NB4 (cell line): Measurements from ENCODE around the gene ACOT11.

Source experiments
- DNase-seq: peaks from one replicate; pipeline ENCODE4 v3.0.0; 2010; ENCODE audit warnings: low read depth
- H3K4me3 ChIP-seq: one replicate; pipeline ENCODE4 v1.5.1; 2011; ENCODE audit warnings: mild to moderate bottlenecking, low read depth, low read length, moderate library complexity
- CTCF ChIP-seq: IDR thresholded peaks from one replicate; pipeline ENCODE4 v1.5.1; 2012; ENCODE audit warnings: low read depth, low read length
- MAX ChIP-seq: IDR thresholded peaks from 2 replicates; pipeline ENCODE4 v1.6.1; 2011; ENCODE audit warnings: low read depth, low read length
- MYC ChIP-seq: IDR thresholded peaks from 2 replicates; pipeline ENCODE4 v1.6.1; 2011; ENCODE audit warnings: low read depth, low read length
- POLR2A ChIP-seq: IDR thresholded peaks from 2 replicates; pipeline ENCODE4 v1.6.1; 2011; ENCODE audit warnings: mild to moderate bottlenecking; ENCODE audit not compliant: insufficient read length; ENCODE audit errors: extremely low read depth

The ACOT11 gene

GRCh38 chr1:54577612-54578011, 29.6 kb downstream of the ACOT11 start:
- no peak for DNase-seq
- TF ChIP-seq POLR2A (no peak), CTCF (no peak), MYC (no peak), MAX (no peak)
- H3K4me3 ChIP-seq, result no peak overlapping the region

- no peak for DNase-seq
- TF ChIP-seq POLR2A (no peak), MAX (no peak), MYC (no peak), CTCF (no peak)
- H3K4me3 ChIP-seq, result no peak overlapping the region
Observed at GRCh38 chr1:54579337-54579781, 31.3 kb downstream of the ACOT11 start.

GRCh38 chr1:54580856-54581550, 33.0 kb downstream of the ACOT11 start:
- no peak for DNase-seq
- H3K4me3 ChIP-seq, result no peak overlapping the region
- TF ChIP-seq POLR2A (no peak), MYC (no peak), MAX (no peak), CTCF (no peak)

- no peak overlapping the region for H3K4me3 ChIP-seq
- DNase-seq, result no peak
- TF ChIP-seq CTCF (no peak), MYC (no peak), MAX (no peak), POLR2A (no peak)
Observed at GRCh38 chr1:54581621-54582035, 33.6 kb downstream of the ACOT11 start.

- H3K4me3 ChIP-seq, result no peak overlapping the region
- DNase-seq, result no peak
- TF ChIP-seq MAX, result no peak
- no peak for TF ChIP-seq MYC
- no peak for TF ChIP-seq CTCF
- TF ChIP-seq POLR2A, result no peak
Observed at GRCh38 chr1:54582566-54583306, 34.7 kb downstream of the ACOT11 start.
